ENCODE measurements around the gene ACE.

DNA sequence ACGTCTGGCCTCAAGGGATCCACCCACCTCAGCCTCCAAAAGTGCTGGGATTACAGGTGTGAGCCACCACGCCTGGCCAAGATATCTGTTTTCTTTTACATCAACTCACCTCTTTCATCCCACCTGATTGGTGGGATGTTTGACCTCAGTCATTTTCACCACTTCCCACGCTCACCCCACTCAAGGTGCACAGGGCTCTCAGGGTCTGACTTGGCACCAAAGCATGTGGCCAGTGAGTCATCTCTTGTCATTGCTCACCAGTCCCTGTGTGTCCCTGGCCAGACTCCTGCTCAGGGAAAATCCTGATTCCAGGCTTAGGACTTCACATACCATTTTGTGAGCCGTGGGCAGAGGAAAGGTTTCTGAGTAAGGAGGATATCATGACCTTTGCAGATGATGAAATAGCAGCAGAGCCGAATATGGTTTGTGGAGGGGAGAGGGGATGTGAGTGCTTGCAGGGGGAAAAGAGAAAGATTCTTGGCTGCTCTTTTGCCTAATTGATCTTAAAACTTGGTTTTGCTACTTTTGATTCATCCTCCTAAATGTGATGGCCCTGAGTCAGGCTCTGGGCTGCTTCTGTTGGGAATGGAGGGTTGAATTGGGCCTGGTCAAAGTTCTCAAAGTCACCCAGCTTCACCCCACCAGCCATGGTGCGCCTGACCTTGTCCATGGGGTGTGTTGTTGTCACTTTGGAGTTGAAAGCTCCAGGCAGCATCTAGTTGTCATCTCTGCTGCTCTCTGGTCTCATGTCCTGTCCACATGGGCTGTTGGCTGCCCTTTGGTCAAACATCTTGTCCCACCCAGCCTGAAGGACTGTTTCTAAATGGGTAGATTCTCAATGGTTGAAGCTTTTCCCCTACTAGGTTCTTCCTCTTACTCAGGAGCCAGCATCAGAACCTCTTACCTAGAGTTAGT, 40.3 kb downstream of the ACE start:
- TF ChIP-seq, protein P1, sequence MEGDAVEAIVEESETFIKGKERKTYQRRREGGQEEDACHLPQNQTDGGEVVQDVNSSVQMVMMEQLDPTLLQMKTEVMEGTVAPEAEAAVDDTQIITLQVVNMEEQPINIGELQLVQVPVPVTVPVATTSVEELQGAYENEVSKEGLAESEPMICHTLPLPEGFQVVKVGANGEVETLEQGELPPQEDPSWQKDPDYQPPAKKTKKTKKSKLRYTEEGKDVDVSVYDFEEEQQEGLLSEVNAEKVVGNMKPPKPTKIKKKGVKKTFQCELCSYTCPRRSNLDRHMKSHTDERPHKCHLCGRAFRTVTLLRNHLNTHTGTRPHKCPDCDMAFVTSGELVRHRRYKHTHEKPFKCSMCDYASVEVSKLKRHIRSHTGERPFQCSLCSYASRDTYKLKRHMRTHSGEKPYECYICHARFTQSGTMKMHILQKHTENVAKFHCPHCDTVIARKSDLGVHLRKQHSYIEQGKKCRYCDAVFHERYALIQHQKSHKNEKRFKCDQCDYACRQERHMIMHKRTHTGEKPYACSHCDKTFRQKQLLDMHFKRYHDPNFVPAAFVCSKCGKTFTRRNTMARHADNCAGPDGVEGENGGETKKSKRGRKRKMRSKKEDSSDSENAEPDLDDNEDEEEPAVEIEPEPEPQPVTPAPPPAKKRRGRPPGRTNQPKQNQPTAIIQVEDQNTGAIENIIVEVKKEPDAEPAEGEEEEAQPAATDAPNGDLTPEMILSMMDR (conservative IDR thresholded peaks at IDR 0.05; ENCODE audit: low read depth in 2 of 2) = no peak
- TF ChIP-seq POLR2AphosphoS5 (IDR thresholded peaks at IDR 0.05; ENCODE audit: low read depth) (no peak), EZH2 (IDR thresholded peaks at IDR 0.05; ENCODE audit: low read depth, unreplicated experiment) (no peak), STAT1 (IDR thresholded peaks at IDR 0.05; ENCODE audit: unreplicated experiment) (no peak), EZH2phosphoT487 (IDR thresholded peaks at IDR 0.05; ENCODE audit: unreplicated experiment) (no peak), NANOG (IDR thresholded peaks at IDR 0.05; ENCODE audit: borderline replicate concordance) (no peak), CREB1 (CRISPR knock-in tag; IDR thresholded peaks at IDR 0.05; ENCODE audit: low read depth) (no peak), JUNB (IDR thresholded peaks at IDR 0.05; ENCODE audit: unreplicated experiment) (no peak), ZNF114 (CRISPR knock-in tag; IDR thresholded peaks at IDR 0.05) (no peak)
- TF ChIP-seq, protein P2, sequence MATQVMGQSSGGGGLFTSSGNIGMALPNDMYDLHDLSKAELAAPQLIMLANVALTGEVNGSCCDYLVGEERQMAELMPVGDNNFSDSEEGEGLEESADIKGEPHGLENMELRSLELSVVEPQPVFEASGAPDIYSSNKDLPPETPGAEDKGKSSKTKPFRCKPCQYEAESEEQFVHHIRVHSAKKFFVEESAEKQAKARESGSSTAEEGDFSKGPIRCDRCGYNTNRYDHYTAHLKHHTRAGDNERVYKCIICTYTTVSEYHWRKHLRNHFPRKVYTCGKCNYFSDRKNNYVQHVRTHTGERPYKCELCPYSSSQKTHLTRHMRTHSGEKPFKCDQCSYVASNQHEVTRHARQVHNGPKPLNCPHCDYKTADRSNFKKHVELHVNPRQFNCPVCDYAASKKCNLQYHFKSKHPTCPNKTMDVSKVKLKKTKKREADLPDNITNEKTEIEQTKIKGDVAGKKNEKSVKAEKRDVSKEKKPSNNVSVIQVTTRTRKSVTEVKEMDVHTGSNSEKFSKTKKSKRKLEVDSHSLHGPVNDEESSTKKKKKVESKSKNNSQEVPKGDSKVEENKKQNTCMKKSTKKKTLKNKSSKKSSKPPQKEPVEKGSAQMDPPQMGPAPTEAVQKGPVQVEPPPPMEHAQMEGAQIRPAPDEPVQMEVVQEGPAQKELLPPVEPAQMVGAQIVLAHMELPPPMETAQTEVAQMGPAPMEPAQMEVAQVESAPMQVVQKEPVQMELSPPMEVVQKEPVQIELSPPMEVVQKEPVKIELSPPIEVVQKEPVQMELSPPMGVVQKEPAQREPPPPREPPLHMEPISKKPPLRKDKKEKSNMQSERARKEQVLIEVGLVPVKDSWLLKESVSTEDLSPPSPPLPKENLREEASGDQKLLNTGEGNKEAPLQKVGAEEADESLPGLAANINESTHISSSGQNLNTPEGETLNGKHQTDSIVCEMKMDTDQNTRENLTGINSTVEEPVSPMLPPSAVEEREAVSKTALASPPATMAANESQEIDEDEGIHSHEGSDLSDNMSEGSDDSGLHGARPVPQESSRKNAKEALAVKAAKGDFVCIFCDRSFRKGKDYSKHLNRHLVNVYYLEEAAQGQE (IDR thresholded peaks at IDR 0.05; ENCODE audit: unreplicated experiment) = no peak
- TF ChIP-seq, protein P3, sequence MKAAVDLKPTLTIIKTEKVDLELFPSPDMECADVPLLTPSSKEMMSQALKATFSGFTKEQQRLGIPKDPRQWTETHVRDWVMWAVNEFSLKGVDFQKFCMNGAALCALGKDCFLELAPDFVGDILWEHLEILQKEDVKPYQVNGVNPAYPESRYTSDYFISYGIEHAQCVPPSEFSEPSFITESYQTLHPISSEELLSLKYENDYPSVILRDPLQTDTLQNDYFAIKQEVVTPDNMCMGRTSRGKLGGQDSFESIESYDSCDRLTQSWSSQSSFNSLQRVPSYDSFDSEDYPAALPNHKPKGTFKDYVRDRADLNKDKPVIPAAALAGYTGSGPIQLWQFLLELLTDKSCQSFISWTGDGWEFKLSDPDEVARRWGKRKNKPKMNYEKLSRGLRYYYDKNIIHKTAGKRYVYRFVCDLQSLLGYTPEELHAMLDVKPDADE (IDR thresholded peaks at IDR 0.05) = no peak
